H9 (cell line): ENCODE results near the gene NEK4. TPM values are rescaled to one million over a fixed set of nuclear protein-coding genes. Genes with fewer than 3 reads are reported as not detected.
A peak's percentile ranks its signal among the peaks of the same experiment; 100 is the strongest.

Experiments used
- DNase-seq: peaks from one replicate; pipeline ENCODE4 v3.0.0-alpha.2; 2017
- H2AFZ ChIP-seq: one replicate; pipeline ENCODE4 v1.6.1; 2013; ENCODE audit warnings: mild to moderate bottlenecking, low read length, control low read depth, moderate library complexity
- H2AK5ac ChIP-seq: 2 replicates; pipeline ENCODE4 v1.6.1; 2013; ENCODE audit warnings: low read length, control low read depth, mixed read lengths; ENCODE audit not compliant: insufficient read length
- H2BK120ac ChIP-seq: one replicate; pipeline ENCODE4 v1.6.1; 2013; ENCODE audit warnings: low read depth, mild to moderate bottlenecking, low read length, control low read depth, inconsistent platforms; ENCODE audit not compliant: poor library complexity, severe bottlenecking
- H2BK12ac ChIP-seq: 2 replicates; pipeline ENCODE4 v1.6.1; 2013; ENCODE audit warnings: low read length, control low read depth, mixed read lengths, low read depth; ENCODE audit not compliant: insufficient read length
- H2BK15ac ChIP-seq: 2 replicates; pipeline ENCODE4 v1.6.1; 2013; ENCODE audit warnings: low read depth, low read length, control low read depth
- H2BK20ac ChIP-seq: one replicate; pipeline ENCODE4 v1.6.1; 2013; ENCODE audit warnings: low read depth, mild to moderate bottlenecking, low read length, control low read depth, inconsistent platforms; ENCODE audit not compliant: poor library complexity, severe bottlenecking
- H2BK5ac ChIP-seq: 2 replicates; pipeline ENCODE4 v1.6.1; 2013; ENCODE audit warnings: low read length, control low read depth, mixed read lengths; ENCODE audit not compliant: insufficient read length
- H3K14ac ChIP-seq: 2 replicates; pipeline ENCODE4 v1.6.1; 2013; ENCODE audit warnings: low read length, control low read depth; ENCODE audit not compliant: insufficient read depth
- H3K18ac ChIP-seq: 2 replicates; pipeline ENCODE4 v1.6.1; 2013; ENCODE audit warnings: low read depth, mild to moderate bottlenecking, mixed read lengths, low read length, control low read depth; ENCODE audit not compliant: insufficient read length
- H3K23ac ChIP-seq: 2 replicates; pipeline ENCODE4 v1.6.1; 2013; ENCODE audit warnings: low read length, control low read depth, mixed read lengths, low read depth; ENCODE audit not compliant: insufficient read length
- H3K23me2 ChIP-seq: 2 replicates; pipeline ENCODE4 v1.6.1; 2013; ENCODE audit warnings: low read depth, mild to moderate bottlenecking, mixed read lengths, low read length, control low read depth; ENCODE audit not compliant: insufficient read length, poor library complexity, severe bottlenecking
- H3K27ac ChIP-seq: 2 replicates; pipeline ENCODE4 v1.5.1; 2013; ENCODE audit warnings: low read length, control low read depth, mixed read lengths, low read depth; ENCODE audit not compliant: insufficient read length
- H3K27me3 ChIP-seq: 2 replicates; pipeline ENCODE4 v1.6.1; 2013; ENCODE audit warnings: low read length, control low read depth, inconsistent platforms; ENCODE audit not compliant: insufficient read depth
- H3K4ac ChIP-seq: 2 replicates; pipeline ENCODE4 v1.6.1; 2013; ENCODE audit warnings: low read depth, mild to moderate bottlenecking, control low read depth, inconsistent platforms, low read length, moderate library complexity
- H3K4me1 ChIP-seq: 2 replicates; pipeline ENCODE4 v1.6.1; 2013; ENCODE audit warnings: low read length, control low read depth, inconsistent platforms; ENCODE audit not compliant: insufficient read depth
- H3K4me2 ChIP-seq: 2 replicates; pipeline ENCODE4 v1.6.1; 2013; ENCODE audit warnings: low read length, control low read depth, mixed read lengths; ENCODE audit not compliant: insufficient read length, insufficient read depth
- H3K56ac ChIP-seq: 2 replicates; pipeline ENCODE4 v1.6.1; 2013; ENCODE audit warnings: low read depth, mild to moderate bottlenecking, mixed read lengths, low read length, control low read depth; ENCODE audit not compliant: insufficient read length
- H3K79me1 ChIP-seq: 2 replicates; pipeline ENCODE4 v1.6.1; 2013; ENCODE audit warnings: low read depth, mild to moderate bottlenecking, moderate library complexity, low read length, control low read depth, inconsistent platforms; ENCODE audit not compliant: insufficient read depth, poor library complexity, severe bottlenecking
- H3K79me2 ChIP-seq: 2 replicates; pipeline ENCODE4 v1.6.1; 2013; ENCODE audit warnings: low read length, control low read depth, inconsistent platforms; ENCODE audit not compliant: insufficient read depth
- H3K9ac ChIP-seq: 2 replicates; pipeline ENCODE4 v1.6.1; 2013; ENCODE audit warnings: low read length, control low read depth, mixed read lengths; ENCODE audit not compliant: insufficient read length; ENCODE audit errors: extremely low read depth
- H3K9me3 ChIP-seq: one replicate; pipeline ENCODE4 v1.6.1; 2013; ENCODE audit warnings: low read depth, low read length, inconsistent platforms; ENCODE audit not compliant: control insufficient read depth
- H3T11ph ChIP-seq: one replicate; pipeline ENCODE4 v1.6.1; 2013; ENCODE audit warnings: mild to moderate bottlenecking, low read length, control low read depth, inconsistent platforms
- H4K20me1 ChIP-seq: one replicate; pipeline ENCODE4 v1.6.1; 2013; ENCODE audit not compliant: control insufficient read depth, insufficient read length, insufficient read depth
- H4K5ac ChIP-seq: 2 replicates; pipeline ENCODE4 v1.6.1; 2013; ENCODE audit warnings: low read depth, mild to moderate bottlenecking, mixed read lengths, low read length, control low read depth; ENCODE audit not compliant: insufficient read length
- H4K8ac ChIP-seq: replicated peaks from 2 replicates; pipeline ENCODE4 v1.6.1; 2013; ENCODE audit warnings: low read length, control low read depth, mixed read lengths, low read depth; ENCODE audit not compliant: insufficient read length
- H4K91ac ChIP-seq: 2 replicates; pipeline ENCODE4 v1.6.1; 2013; ENCODE audit warnings: low read depth, mild to moderate bottlenecking, moderate library complexity, mixed read lengths, low read length, control low read depth; ENCODE audit not compliant: insufficient read length
- H3K27ac Mint-ChIP-seq, 3 experiments: 2 replicates in 2 of 3; 3 replicates in 1 of 3; pipeline ENCODE4 v1.8.0; 2020 to 2021; ENCODE audit warnings: mixed read lengths in 3 of 3, mild to moderate bottlenecking in 1 of 3, moderate library complexity in 1 of 3
- H3K27me3 Mint-ChIP-seq: 2 replicates; pipeline ENCODE4 v1.8.0; 2021; ENCODE audit warnings: low read depth, mild to moderate bottlenecking, moderate library complexity, mixed read lengths
- H3K36me3 Mint-ChIP-seq, 3 experiments: 2 replicates in 2 of 3; 3 replicates in 1 of 3; pipeline ENCODE4 v1.8.0; 2020 to 2021; ENCODE audit warnings: low read depth in 3 of 3, mixed read lengths in 3 of 3; ENCODE audit not compliant: insufficient read depth in 1 of 3
- H3K4me1 Mint-ChIP-seq, 2 experiments: 2 replicates each; pipeline ENCODE4 v1.8.0; 2020; ENCODE audit warnings: mixed read lengths in 2 of 2
- H3K4me3 Mint-ChIP-seq, 2 experiments: 2 replicates in 1 of 2; 3 replicates in 1 of 2; pipeline ENCODE4 v1.8.0; 2020 to 2021; ENCODE audit warnings: mild to moderate bottlenecking in 2 of 2, mixed read lengths in 2 of 2, moderate library complexity in 1 of 2
- H3K9me3 Mint-ChIP-seq, 2 experiments: 2 replicates in 1 of 2; 3 replicates in 1 of 2; pipeline ENCODE4 v1.8.0; 2020; ENCODE audit warnings: mild to moderate bottlenecking in 2 of 2, mixed read lengths in 2 of 2, moderate library complexity in 1 of 2
- CTCF ChIP-seq: fragments of 200-600 bp; sonication (generic); conservative IDR thresholded peaks from 3 replicates; pipeline ENCODE4 v1.8.0; 2021; ENCODE audit warnings: antibody characterized with exemption, mild to moderate bottlenecking
- WGBS: extraction: QIAGEN DNeasy Blood & Tissue Kit; methylation state at CpG from one replicate; pipeline ENCODE4 v1.1.7; 2013; ENCODE audit warnings: missing lambda C conversion rate, low lambda C conversion rate, mixed read lengths; ENCODE audit not compliant: insufficient read length; ENCODE audit errors: extremely low coverage; 5-methylcytosine and 5-hydroxymethylcytosine counted together
- total RNA-seq: library from RNA; stranded (reverse); gene quantifications from 2 replicates; pipeline ENCODE4 v1.2.1, GENCODE V29; 2021

Gene NEK4
- total RNA-seq, 1 experiment from 2014 or later: 36.0 TPM

GRCh38 chr3:52707585-52707984, 63.2 kb downstream of the NEK4 start:
- H3K18ac ChIP-seq: no peak overlapping the region

More at GRCh38 chr3:52707585-52707984, 63.2 kb downstream of the NEK4 start:
- H2BK12ac ChIP-seq: no peak overlapping the region
- no peak overlapping the region for H3T11ph ChIP-seq
- no peak overlapping the region for H2BK20ac ChIP-seq
- no peak overlapping the region for H3K27ac ChIP-seq
- H3K27ac Mint-ChIP-seq: no peak overlapping the region
- no peak overlapping the region for H4K8ac ChIP-seq
- DNase-seq: no peak
- peak overlapping the region; percentile 87 for H3K4me2 ChIP-seq
- no peaks in the 10 kb centered on the region for H3K27me3 ChIP-seq
- H3K27me3 Mint-ChIP-seq: no peaks in the 10 kb centered on the region
- H4K5ac ChIP-seq: no peak overlapping the region
- WGBS: no CpG with 5 or more reads among the region's 4 CpGs
- no peak overlapping the region for H3K23ac ChIP-seq
- no peak overlapping the region for H2AFZ ChIP-seq
- H3K79me2 ChIP-seq: peaks cover 3% of the 10 kb centered on the region; the same call in 1 of the 2 replicates
- no peaks in the 10 kb centered on the region; a peak in 1 of 5 replicates for H3K9me3 Mint-ChIP-seq
- H4K91ac ChIP-seq: no peak overlapping the region
- no peak for TF ChIP-seq CTCF
- no peaks in the 10 kb centered on the region for H4K20me1 ChIP-seq
- H3K4ac ChIP-seq: no peak overlapping the region
- peak overlapping the region; percentile 70 to 96 for H3K4me3 Mint-ChIP-seq
- H3K4me1 ChIP-seq: no peaks in the 10 kb centered on the region; the same call in 1 of the 2 replicates
- H2BK15ac ChIP-seq: no peak overlapping the region
- H3K9me3 ChIP-seq: no peaks in the 10 kb centered on the region
- H2AK5ac ChIP-seq: no peak overlapping the region
- H3K56ac ChIP-seq: no peak overlapping the region
- H3K79me1 ChIP-seq: no peaks in the 10 kb centered on the region
- no peak overlapping the region for H2BK5ac ChIP-seq
- no peak overlapping the region for H3K9ac ChIP-seq
- H3K14ac ChIP-seq: no peak overlapping the region
- peaks cover 12% of the 10 kb centered on the region for H3K23me2 ChIP-seq
- no peak overlapping the region for H2BK120ac ChIP-seq
- peaks cover 9 to 22% (median 20%) of the 10 kb centered on the region in 3 experiments; a peak in 6 of 7 replicates for H3K36me3 Mint-ChIP-seq
- H3K4me1 Mint-ChIP-seq: peaks cover 15% of the 10 kb centered on the region in 2 experiments
